HG02610 (cell line): Measurements from ENCODE around the gene HP1BP3.
"Not testable (repeated sequence)": the region's sequence is repeated elsewhere in the genome, so short reads cannot be mapped to it uniquely, and the experiment has no call there.

ENCODE experiments used
- ATAC-seq: cut with Tn5 transposase; IDR thresholded peaks from one replicate; pipeline ENCODE4 v1.9.1; 2021; ENCODE audit warnings: mild to moderate bottlenecking, moderate library complexity; ENCODE audit not compliant: unreplicated experiment

HP1BP3 gene

GRCh38 chr1:20728371-20729154 is 58.5 kb downstream of the HP1BP3 start:
- ATAC-seq: no peak

DNA sequence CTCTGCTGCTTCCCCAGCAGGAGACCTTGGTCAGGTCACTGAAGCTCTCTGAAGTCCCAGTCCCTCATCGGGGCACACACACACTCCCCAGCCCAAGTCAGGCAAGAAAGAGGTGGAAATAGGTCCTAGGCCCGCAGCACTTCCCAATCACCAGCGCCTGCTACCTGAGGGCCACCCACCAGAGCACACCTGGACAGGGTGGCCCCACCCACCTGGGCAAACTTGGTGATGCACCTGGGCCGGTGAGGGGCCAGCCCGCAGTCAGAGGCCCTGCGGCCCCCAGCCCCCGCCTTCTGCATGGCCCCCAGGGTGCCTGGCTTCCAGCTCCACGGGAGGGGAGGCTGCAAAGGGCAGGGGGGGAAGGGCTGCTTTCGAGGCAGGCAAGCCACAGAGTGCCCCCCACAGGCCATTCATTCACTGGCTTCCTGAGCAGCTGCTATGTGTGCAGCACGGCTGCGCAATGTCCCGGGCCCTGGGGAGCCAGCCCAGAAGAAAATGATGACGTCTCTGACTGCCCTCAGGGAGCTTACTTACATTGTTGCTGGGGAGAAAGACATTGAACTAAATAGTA is 59.3 kb downstream of the HP1BP3 start:
- ATAC-seq: no peak

GRCh38 chr1:20726932-20727745 is 60.0 kb downstream of the HP1BP3 start:
- ATAC-seq: no peak

DNA sequence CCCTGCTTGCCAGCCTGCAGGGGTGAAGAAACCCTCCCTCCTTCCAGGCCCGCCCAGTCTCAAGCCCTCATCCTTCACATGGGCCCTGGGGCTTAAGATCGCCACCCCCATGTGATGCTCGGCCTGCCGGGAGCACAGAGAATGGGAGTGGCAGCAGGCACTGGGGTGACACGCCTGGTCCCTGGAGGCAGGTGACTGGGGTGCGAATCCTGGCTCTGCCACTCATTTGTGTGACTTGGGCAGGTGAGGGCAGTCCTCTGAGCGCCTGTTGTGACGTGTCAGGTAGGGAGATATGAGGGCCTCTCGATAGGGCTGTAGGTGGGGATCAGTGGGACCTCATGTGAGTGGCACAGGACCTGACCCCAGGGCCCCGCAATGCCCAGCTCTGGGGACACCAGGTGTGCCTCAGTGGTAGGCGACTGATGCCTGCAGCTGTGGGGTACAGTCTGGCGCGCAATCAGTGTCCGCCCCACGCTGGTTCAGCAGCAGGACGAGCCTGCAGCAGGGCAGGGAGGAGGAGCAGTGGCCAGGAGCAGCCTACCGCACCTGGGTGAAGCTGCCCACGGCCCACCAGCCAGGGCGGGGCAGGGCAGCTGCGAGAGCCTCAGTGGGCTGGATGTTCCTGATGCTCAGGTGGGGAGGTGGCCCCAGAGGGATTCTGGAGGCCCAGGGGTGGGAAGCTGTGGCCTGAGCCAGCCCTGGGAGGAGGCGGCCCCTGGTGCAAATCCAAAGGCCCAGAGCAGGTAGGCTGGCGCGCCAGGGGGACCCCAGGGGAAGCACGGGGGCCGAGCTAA is 60.8 kb downstream of the HP1BP3 start:
- no peak for ATAC-seq

DNA sequence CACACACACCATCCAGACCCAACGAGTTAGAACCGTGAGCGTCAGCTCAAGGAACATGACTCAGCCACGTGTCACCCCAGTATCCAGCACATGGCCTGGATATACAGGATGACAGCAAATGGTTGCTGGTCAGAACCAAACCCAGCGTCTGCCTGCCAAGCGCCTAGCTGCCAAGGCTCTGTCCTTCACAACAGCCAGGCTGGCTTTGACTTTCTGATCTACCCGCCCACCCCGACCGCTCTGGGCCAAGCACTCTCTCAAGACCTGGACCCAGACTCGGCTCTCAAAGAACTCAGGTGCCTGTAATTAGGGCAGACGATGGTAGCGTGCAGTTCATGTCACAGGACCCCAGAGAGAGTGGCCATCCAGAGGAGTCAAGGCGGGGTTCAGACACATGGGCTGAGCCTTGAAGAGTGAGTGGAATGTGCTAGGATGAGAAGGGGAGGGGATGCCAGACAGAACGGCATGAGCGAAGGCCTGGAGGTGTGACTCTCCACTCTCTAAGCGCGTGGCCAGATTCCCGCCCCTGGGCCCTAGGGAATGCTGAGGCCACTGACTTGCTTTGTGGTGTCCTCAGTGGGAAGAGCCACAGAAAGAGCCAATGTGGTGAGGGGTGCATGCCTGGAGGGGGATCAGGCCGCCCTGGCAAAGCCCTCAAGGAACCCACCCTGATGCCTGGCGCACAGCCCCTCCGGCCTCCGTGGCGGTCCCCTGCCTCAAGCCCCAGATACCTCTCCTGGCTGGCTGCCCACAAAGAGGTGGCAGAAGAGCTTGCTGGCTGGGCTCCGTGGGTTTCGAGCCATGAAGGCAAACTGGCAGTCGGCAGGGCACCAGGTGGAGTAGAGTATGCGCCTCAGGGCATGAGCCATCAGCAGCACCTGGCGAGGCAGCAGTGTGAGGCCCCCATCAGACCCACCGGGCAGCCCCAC is 61.7 kb downstream of the HP1BP3 start:
- no peak for ATAC-seq

DNA sequence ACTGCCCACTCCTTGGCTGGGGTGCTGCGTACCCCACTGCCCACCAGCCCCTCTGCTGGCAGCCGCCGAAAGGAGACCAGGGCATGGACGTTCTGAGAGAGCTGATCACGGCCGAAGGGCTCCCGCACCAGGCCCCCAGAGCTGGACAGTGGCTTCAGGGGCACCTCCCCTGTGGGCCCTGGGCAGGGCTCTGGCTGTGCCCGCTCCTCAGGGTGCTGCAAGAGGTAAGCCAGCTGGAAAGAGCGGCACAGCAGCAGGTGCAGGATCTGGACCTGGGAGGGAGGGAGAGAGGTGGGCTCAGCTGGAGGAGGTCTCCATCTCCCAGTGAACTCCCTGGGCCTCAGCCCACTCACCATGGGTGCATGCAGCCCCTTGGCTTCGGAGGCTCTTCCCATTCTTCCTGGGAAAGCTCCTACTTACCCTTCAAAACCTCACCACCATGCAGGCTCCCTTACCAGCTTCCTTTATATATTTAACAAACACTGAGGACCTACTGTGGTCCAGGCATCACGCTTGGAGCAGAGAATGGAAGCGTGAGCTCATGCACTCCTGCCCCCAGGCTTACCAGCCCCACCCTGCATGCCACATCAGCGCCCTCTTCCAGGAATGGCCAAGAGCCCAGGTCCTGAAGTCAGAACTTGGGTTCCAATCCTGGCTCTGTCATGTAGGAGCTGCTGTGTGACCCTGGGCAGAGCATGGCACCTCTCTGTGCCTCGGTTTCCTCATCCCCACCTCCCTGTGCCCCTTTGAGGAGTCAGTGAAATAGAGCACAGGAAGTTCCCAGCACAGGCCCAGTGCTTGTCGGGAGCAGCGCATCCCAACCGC is 62.5 kb downstream of the HP1BP3 start:
- ATAC-seq: no peak

- ATAC-seq: no peak
Measured at GRCh38 chr1:20723537-20724363, 63.4 kb downstream of the HP1BP3 start.

DNA sequence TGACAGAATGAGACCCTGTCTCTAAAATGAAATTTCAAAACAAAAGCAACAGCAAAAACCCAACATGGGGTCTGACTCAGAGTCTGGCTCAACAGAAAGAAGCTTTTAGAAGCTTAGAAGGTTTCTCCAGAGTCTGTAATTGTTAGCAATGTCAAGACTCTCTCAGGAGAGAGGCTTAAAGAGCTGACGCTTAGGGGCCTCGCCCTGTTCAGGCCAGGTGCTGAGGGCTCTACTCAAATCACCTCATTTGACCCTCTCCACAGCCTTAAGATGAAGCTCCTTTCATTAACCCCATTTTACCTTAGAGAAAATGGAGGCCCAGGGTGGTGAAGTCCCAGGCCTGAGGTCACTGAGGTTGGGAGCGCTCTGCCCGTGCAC is 64.0 kb downstream of the HP1BP3 start:
- no peak for ATAC-seq

DNA sequence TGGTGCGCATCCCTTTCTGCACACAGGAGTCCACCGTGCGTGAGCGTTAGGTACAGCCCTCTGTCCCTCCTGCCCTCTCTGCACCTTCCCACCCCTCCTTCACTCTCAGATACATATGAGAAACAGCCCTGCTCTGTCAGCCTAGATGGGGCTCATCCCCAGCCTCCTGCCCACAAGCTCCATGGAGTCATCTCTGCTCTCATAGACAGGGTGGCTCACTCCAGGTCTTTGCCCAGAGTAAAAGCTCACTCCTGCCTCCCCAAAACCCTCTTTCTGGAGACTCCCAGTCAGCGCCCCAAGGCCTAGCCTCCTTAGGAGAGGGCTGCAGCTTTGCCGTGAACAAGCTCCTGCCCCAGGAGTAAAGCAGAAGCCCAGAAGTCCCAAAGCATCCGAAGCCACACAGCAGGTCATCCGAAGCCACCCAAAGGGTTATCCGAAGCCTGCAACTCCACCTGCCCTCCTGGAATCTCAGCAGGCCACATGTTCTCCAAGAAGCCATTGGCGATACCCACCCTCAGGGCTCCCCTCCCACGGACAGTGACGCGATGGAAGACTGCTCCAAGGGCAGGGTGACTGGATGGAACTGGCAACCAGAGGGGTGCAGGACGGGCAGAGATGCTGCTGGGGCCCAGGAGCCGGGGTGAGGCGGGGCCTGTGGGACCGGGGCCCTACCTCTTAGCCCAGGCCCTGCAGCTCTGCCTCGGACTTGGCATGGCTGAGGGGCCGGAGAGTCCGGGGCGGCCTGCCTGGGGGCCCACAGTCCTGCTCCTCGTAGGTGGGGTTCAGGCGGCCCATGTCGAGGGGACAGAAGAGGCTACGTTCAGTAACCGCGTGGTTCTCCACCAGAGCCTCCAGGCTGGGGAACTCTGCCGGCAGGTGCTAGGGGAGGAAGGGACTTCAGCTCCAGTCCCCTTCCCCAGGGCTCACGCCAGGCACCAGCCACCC is 65.7 kb downstream of the HP1BP3 start:
- ATAC-seq: no peak

GRCh38 chr1:20720631-20721091 is 66.4 kb downstream of the HP1BP3 start:
- no peak for ATAC-seq

- no peak for ATAC-seq
Measured at GRCh38 chr1:20719871-20720620, 67.1 kb downstream of the HP1BP3 start.

DNA sequence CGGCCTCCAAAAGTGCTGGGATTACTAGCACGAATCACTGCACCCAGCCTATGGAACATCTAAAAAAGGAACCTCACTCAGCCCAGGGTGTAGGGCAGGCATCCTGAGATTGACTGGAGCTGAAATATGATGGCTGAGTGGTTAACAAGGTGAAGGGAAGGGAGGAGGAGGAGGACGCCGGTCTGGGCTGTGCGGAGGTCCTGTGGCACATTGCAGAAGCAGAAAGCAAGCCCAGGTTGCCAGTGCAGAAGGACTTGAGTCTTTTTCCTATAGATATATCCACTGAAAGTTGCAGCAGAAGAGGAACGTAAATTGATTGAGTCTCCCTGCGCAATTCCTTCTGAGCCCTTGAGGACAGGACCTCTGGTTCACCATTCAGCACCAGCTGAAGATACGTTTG is 67.8 kb downstream of the HP1BP3 start:
- no peak for ATAC-seq

DNA sequence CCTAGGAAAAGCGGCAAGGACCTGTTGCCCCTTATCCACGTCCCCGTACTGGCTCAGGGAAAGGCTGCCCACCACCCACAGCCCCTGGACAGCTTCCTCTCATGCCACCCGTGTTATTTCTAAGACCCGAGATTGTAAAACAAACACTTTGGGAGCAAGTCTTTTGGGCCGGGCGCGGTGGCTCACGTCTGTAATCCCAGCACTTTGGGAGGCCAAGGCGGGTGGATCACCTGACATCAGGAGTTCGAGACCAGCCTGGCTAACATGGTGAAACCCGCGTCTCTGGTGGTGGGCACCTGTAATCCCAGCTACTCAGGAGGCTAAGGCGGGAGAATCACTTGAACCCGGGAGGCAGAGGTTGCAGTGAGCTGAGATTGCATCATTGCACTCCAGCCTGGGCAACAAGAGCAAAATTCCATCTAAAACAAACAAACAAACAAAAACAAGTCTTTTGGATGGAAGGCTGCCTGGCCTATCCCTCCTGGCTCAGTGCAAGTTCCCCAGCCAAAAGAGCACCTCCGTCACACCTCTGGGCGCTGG is 68.7 kb downstream of the HP1BP3 start:
- ATAC-seq: not testable (repeated sequence)

GRCh38 chr1:20717452-20718342 is 69.4 kb downstream of the HP1BP3 start, which contains the start of gene KIF17:
Gene KIF17 (minus strand): TSS chr1:20718007. CDS start chr1:20717706, 301 bp downstream.
- ATAC-seq: no peak

DNA sequence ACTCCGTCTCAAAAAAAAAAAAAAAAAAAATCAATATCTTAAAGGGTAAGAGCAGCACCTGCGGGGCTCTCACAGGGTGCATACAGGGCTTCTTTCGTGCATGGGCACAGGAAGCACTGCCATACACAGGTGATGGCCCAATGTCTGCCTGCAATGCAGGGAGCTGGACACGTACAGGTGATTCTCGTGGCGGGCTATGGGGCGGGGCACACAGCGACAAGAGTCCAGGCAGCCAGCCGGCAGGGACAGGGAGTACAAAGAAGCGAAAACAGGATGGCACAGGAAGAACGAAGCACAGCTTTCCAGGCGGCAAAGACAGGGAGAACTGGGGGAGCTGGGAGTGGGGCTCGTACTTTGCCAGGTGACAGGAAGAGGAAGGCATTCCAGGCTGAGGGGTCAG is 70.9 kb downstream of the HP1BP3 start:
- ATAC-seq: no peak
